PC-3 (cell line): ENCODE measurements around the gene TBL3. TPM values are rescaled to one million over a fixed set of nuclear protein-coding genes. Genes with fewer than 3 reads are reported as not detected.

Source experiments
- ATAC-seq: fragments of 200-7000 bp; cut with Tn5 transposase; 2 replicates; pipeline ENCODE4 v1.9.1; 2020; ENCODE audit warnings: mild to moderate bottlenecking, moderate library complexity
- BruUV-seq: library from RNA; stranded (reverse); fragments of 400-500 nt; replicated peaks from 2 replicates; lab custom pipeline; 2021; lab: Mats Ljungman, UMichigan
- CTCF ChIA-PET: fragments of 300-600 bp; sonication (Branson Sonifier 250); formaldehyde crosslinking; loops from one replicate; lab custom pipeline; 2022; ENCODE audit warnings: antibody characterized with exemption; lab: Charles Lee
- POLR2A ChIA-PET: fragments of 300-600 bp; sonication (Branson Sonifier 250); formaldehyde crosslinking; loops from one replicate; lab custom pipeline; 2022; ENCODE audit warnings: antibody characterized with exemption; ENCODE audit not compliant: unreplicated experiment; lab: Charles Lee
- DNase-seq: peaks from one replicate; pipeline ENCODE4 v3.0.0-alpha.2; 2015
- H2AFZ ChIP-seq: fragments of 300-600 bp; sonication (generic); 2 replicates; pipeline ENCODE4 v1.6.0; 2016; ENCODE audit warnings: antibody characterized with exemption, low read length
- H3F3A ChIP-seq: fragments of 300-600 bp; sonication (generic); one replicate; pipeline ENCODE4 v1.6.0; 2017; ENCODE audit warnings: antibody characterized with exemption, low read length, control low read depth, mild to moderate bottlenecking; ENCODE audit not compliant: unreplicated experiment
- H3K27ac ChIP-seq: fragments of 300-600 bp; sonication (generic); 2 replicates; pipeline ENCODE4 v1.5.1; 2016; ENCODE audit warnings: mild to moderate bottlenecking, low read length
- H3K27me3 ChIP-seq: fragments of 300-600 bp; sonication (generic); 2 replicates; pipeline ENCODE4 v1.6.1; 2016; ENCODE audit warnings: low read length, mixed read lengths
- H3K36me3 ChIP-seq: fragments of 300-600 bp; sonication (generic); 2 replicates; pipeline ENCODE4 v1.6.1; 2016; ENCODE audit warnings: low read depth, mixed run types, low read length, mixed read lengths
- H3K4me1 ChIP-seq: fragments of 300-600 bp; sonication (generic); 2 replicates; pipeline ENCODE4 v1.5.1; 2016; ENCODE audit warnings: low read length; ENCODE audit not compliant: insufficient read depth
- H3K4me2 ChIP-seq: fragments of 300-600 bp; sonication (generic); 2 replicates; pipeline ENCODE4 v1.6.0; 2016; ENCODE audit warnings: low read length
- H3K4me3 ChIP-seq: fragments of 300-600 bp; sonication (generic); 2 replicates; pipeline ENCODE4 v1.5.1; 2016; ENCODE audit warnings: mild to moderate bottlenecking, low read length, mixed read lengths
- H3K79me2 ChIP-seq: fragments of 300-600 bp; sonication (generic); 2 replicates; pipeline ENCODE4 v1.6.1; 2017; ENCODE audit warnings: low read length, mixed read lengths
- H3K9ac ChIP-seq: fragments of 300-600 bp; sonication (generic); 2 replicates; pipeline ENCODE4 v1.6.0; 2016; ENCODE audit warnings: mild to moderate bottlenecking, low read length
- H3K9me2 ChIP-seq: fragments of 300-600 bp; sonication (generic); replicated peaks from 2 replicates; pipeline ENCODE4 v1.6.1; 2016; ENCODE audit warnings: mixed run types, low read length, mixed read lengths
- H3K9me3 ChIP-seq: fragments of 300-600 bp; sonication (generic); 2 replicates; pipeline ENCODE4 v1.6.1; 2016; ENCODE audit warnings: low read length, mixed read lengths
- H4K20me1 ChIP-seq: fragments of 300-600 bp; sonication (generic); 2 replicates; pipeline ENCODE4 v1.6.1; 2016; ENCODE audit warnings: low read length, mixed read lengths
- EZH2 ChIP-seq: fragments of 300-600 bp; sonication (generic); IDR thresholded peaks from one replicate; pipeline ENCODE4 v1.6.1; 2017; ENCODE audit warnings: antibody characterized with exemption, mild to moderate bottlenecking, low read length; ENCODE audit not compliant: unreplicated experiment
- EZH2phosphoT487 ChIP-seq: fragments of 300-600 bp; sonication (generic); IDR thresholded peaks from 2 replicates; pipeline ENCODE4 v1.6.1; 2018; ENCODE audit warnings: mild to moderate bottlenecking, antibody characterized with exemption, low read length, borderline replicate concordance
- intact Hi-C: fragments of 100-400 bp; cut with micrococcal nuclease; formaldehyde crosslinking; loops from 2 replicates; pipeline ENCODE4 v1.9.0; 2023
- total RNA-seq: library from RNA; depleted of rRNA; stranded (reverse); fragments of >200 nt; gene quantifications from 2 replicates; pipeline ENCODE4 v1.2.3, GENCODE V29; 2014
- TF ChIP-seq, protein P1 (sequence below): fragments of 300-600 bp; sonication (generic); conservative IDR thresholded peaks from 2 replicates; pipeline ENCODE4 v1.5.1; 2017; ENCODE audit warnings: antibody characterized with exemption, low read depth, mild to moderate bottlenecking, low read length

TBL3 gene
- total RNA-seq, 1 experiment from 2014 or later, result 71.5 TPM

DNA sequence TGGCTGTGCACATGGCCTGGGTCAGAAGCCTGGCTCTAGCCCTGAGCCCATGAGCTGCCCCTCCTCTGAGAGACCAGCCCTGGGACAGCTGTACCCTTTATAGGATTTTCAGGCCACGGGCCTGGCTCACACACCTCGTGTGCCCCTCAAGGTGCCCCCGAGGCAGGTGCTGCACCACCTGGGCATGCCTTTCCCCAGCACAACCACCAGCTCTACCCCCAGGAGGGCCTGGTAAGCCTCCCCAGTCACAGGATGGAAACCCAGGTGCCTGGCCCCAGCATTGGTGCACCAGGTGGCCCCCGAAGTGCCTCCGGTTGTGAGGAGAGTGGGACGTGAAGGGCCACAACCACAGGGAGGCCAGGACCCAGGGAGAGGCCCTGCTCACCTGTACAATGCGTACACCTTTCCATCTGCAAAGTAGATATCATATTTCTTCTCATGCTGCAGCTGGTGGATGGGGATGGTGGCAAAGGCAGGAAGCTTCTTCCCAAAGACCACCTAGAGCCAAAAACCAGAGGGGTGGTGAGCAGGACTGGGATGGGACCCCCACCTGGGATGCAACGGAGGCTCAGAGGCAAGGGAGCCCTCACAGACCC, 31.5 kb downstream of the TBL3 start:
- peaks cover 33% of the 10 kb centered on the region for H4K20me1 ChIP-seq
- intact Hi-C loops, result no loop called here
- BruUV-seq, result no TSS peak
- no peak for ATAC-seq
- H3K9me3 ChIP-seq, result no peaks in the 10 kb centered on the region
- no peak for DNase-seq
- no peak overlapping the region for H3K4me2 ChIP-seq
- no peak overlapping the region for H2AFZ ChIP-seq
- H3K4me3 ChIP-seq, result no peak overlapping the region
- peaks cover 53% of the 10 kb centered on the region for H3K79me2 ChIP-seq
- H3K9ac ChIP-seq, result no peak overlapping the region
- no peaks in the 10 kb centered on the region for H3F3A ChIP-seq
- H3K9me2 ChIP-seq, result no peaks in the 10 kb centered on the region
- peaks cover 14% of the 10 kb centered on the region for H3K4me1 ChIP-seq
- peaks cover 6% of the 10 kb centered on the region; the same call in 1 of the 2 replicates for H3K36me3 ChIP-seq
- no peaks in the 10 kb centered on the region for H3K27me3 ChIP-seq
- ChIA-PET POLR2A (no interaction called here), CTCF (interaction anchor here (1.0 kb wide), 1 partner anchor 18 kb away, joined by 3 read pairs; no protein-coding TSS in a partner anchor)
- H3K27ac ChIP-seq, result no peak overlapping the region
- TF ChIP-seq EZH2phosphoT487 (no peak), EZH2 (no peak)
- TF ChIP-seq, protein P1, sequence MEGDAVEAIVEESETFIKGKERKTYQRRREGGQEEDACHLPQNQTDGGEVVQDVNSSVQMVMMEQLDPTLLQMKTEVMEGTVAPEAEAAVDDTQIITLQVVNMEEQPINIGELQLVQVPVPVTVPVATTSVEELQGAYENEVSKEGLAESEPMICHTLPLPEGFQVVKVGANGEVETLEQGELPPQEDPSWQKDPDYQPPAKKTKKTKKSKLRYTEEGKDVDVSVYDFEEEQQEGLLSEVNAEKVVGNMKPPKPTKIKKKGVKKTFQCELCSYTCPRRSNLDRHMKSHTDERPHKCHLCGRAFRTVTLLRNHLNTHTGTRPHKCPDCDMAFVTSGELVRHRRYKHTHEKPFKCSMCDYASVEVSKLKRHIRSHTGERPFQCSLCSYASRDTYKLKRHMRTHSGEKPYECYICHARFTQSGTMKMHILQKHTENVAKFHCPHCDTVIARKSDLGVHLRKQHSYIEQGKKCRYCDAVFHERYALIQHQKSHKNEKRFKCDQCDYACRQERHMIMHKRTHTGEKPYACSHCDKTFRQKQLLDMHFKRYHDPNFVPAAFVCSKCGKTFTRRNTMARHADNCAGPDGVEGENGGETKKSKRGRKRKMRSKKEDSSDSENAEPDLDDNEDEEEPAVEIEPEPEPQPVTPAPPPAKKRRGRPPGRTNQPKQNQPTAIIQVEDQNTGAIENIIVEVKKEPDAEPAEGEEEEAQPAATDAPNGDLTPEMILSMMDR, result no peak

DNA sequence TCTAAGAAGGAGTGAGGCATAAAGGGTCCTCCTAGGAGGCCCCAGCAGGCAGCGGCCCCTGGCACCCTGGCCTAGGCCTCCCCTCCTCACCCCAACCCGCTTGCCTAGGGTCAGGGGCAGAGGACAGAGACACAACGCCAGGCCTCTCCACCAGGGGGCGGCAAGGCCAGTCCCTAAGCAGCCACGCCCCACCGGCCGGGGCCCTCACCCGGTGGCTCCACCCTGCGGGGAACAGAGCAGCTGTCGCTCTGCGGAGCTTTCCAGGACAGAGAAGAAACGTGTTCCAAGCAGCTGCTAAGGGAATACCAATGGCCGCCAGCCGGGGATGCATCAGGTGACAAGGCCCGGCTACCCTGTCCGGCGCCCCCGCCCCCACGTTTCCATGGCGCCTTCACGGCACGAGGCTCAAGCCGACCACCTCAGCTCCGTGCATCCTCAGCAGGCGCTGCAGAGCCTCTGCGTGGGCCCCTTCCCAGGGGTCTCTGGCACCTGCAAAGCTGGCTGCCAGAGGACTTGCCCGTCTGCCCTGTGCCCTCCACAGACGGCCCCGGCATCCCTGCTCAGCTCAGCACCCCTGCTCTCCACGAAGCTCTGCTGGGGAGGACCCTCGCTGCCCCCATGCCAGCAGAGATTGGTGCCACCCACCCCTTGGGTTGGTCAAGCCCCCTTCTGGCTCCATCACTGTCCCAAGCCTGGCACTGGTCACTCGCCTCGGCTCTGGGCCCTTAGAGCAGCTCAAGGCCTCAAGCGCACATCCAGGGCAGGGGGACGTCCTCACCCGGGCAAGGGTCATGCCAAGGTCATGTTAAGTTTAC, 32.2 kb downstream of the TBL3 start:
- peaks cover 33% of the 10 kb centered on the region for H4K20me1 ChIP-seq
- ChIA-PET POLR2A (no interaction called here), CTCF (interaction anchor here (0.6 to 1.0 kb wide), 4 partner anchors 9 to 136 kb away, joined by 3 to 4 read pairs (median 3); partner anchors contain the start of gene NHERF2)
- H3K36me3 ChIP-seq, result peaks cover 6% of the 10 kb centered on the region; the same call in 1 of the 2 replicates
- intact Hi-C loops, result no loop called here
- H3K27me3 ChIP-seq, result no peaks in the 10 kb centered on the region
- H3K27ac ChIP-seq, result no peak overlapping the region
- BruUV-seq, result no TSS peak
- no peaks in the 10 kb centered on the region for H3K9me2 ChIP-seq
- DNase-seq (peak; percentile 80), ATAC-seq (peak; percentile 65)
- H3K9me3 ChIP-seq, result no peaks in the 10 kb centered on the region
- H3K4me1 ChIP-seq, result peaks cover 16% of the 10 kb centered on the region
- H2AFZ ChIP-seq, result no peak overlapping the region
- TF ChIP-seq, protein P1, result peak; percentile 82
- TF ChIP-seq EZH2phosphoT487, result no peak
- H3K4me2 ChIP-seq, result no peak overlapping the region
- no peak overlapping the region for H3K4me3 ChIP-seq
- H3K9ac ChIP-seq, result no peak overlapping the region
- no peaks in the 10 kb centered on the region for H3F3A ChIP-seq
- H3K79me2 ChIP-seq, result peaks cover 60% of the 10 kb centered on the region
